Erythroblast (primary cell): ENCODE results near the gene LYSMD3.

ENCODE experiments used
- GATA1 ChIP-seq: IDR thresholded peaks from 2 replicates; pipeline ENCODE4 v1.6.1; 2011; ENCODE audit warnings: low read depth, mild to moderate bottlenecking, control low read depth, low read length, moderate library complexity
- POLR2A ChIP-seq: IDR thresholded peaks from 2 replicates; pipeline ENCODE4 v1.6.1; 2011; ENCODE audit warnings: mild to moderate bottlenecking, low read length

DNA sequence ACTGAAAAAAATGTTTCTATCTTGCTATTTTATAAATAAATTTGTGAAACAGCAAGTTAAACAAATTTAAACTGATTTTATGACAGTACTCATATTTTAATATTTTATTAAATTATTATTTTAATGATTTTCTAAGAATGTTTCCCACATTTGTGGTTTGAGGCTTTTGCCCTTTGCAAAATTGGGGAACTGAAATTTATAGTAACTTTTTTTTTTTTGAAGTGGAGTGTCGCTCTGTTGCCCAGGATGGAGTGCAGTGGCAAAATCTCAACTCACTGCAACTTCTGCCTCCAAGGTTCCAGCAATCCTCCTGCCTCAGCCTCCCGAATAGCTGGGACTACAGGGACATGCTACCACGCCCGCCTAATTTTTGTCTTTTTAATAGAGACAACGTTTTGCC lies 22.0 kb upstream of the LYSMD3 start:
- TF ChIP-seq POLR2A = no peak
- no peak for TF ChIP-seq GATA1
